ENCODE measurements around the gene DDX5. TPM values are rescaled to one million over a fixed set of nuclear protein-coding genes. Genes with fewer than 3 reads are reported as not detected.

Gene DDX5
- total RNA-seq, 1 experiment from 2014 or later, result 869 TPM

DNA sequence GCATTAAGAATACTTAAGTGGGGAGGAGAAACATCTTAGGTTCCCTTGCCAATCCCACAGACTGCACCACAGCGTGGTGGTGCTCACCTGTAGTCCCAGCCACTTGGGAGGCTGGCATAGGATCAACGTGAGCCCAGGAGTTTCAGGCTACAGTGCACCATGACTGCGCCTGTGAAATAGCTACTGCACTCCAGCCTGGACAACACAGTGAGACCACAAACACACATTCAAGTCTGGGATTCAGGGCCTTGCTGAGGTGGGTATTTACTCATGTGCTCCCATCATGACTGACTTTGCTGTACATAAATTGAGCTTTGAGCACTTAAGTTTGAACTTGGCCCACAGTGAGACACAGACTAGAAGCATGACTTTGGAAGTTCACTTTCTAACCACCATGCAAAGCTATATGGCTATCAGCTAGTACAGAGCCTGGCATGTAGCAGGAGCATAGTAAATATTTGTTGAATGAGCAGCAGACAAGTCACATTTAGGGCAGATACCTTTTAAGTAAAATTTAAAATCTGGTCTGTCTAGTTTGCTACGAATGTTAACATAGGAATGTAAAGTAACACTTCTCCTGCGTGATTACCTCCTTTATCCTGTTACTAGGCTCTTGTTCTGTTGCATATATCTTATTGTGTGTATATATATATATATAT lies 34.2 kb upstream of the DDX5 start:
- no peak overlapping the region for H4K91ac ChIP-seq (ENCODE audit: insufficient read length, low read depth, low read length)
- no peaks in the 10 kb centered on the region for H3K79me2 ChIP-seq (ENCODE audit: insufficient read depth, low read length)
- no peaks in the 10 kb centered on the region for H3K9me3 ChIP-seq (ENCODE audit: control insufficient read depth, low read depth, low read length)
- no peak overlapping the region for H3K56ac ChIP-seq (ENCODE audit: insufficient read length, low read depth, low read length)
- whole genome bisulfite sequencing (ENCODE audit: extremely low coverage, insufficient read length, low lambda C conversion rate), result no CpG with 5 or more reads among the region's 5 CpGs
- Mint-ChIP-seq H3K9me3 (no peaks in the 10 kb centered on the region), H3K27me3 (ENCODE audit: low read depth) (no peaks in the 10 kb centered on the region), H3K36me3 (ENCODE audit: insufficient read depth in 1 of 3, low read depth in 3 of 3) (peaks cover 6 to 57% (median 22%) of the 10 kb centered on the region in 3 experiments), H3K4me1 (peaks cover 0 to 3% of the 10 kb centered on the region in 2 experiments; a peak in 1 of 4 replicates), H3K27ac (no peak overlapping the region), H3K4me3 (no peak overlapping the region)
- TF ChIP-seq, protein P1, sequence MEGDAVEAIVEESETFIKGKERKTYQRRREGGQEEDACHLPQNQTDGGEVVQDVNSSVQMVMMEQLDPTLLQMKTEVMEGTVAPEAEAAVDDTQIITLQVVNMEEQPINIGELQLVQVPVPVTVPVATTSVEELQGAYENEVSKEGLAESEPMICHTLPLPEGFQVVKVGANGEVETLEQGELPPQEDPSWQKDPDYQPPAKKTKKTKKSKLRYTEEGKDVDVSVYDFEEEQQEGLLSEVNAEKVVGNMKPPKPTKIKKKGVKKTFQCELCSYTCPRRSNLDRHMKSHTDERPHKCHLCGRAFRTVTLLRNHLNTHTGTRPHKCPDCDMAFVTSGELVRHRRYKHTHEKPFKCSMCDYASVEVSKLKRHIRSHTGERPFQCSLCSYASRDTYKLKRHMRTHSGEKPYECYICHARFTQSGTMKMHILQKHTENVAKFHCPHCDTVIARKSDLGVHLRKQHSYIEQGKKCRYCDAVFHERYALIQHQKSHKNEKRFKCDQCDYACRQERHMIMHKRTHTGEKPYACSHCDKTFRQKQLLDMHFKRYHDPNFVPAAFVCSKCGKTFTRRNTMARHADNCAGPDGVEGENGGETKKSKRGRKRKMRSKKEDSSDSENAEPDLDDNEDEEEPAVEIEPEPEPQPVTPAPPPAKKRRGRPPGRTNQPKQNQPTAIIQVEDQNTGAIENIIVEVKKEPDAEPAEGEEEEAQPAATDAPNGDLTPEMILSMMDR (conservative IDR thresholded peaks at IDR 0.05), result no peak
- H3K4me2 ChIP-seq (ENCODE audit: insufficient read depth, insufficient read length, low read length), result no peak overlapping the region
- no peak overlapping the region for H3T11ph ChIP-seq (ENCODE audit: low read length)
- H4K20me1 ChIP-seq (ENCODE audit: control insufficient read depth, insufficient read depth, insufficient read length), result no peaks in the 10 kb centered on the region
- H3K23ac ChIP-seq (ENCODE audit: insufficient read length, low read depth, low read length), result no peak overlapping the region
- no peaks in the 10 kb centered on the region for H3K27me3 ChIP-seq (ENCODE audit: insufficient read depth, low read length)
- H4K8ac ChIP-seq (replicated peaks; ENCODE audit: insufficient read length, low read depth, low read length), result no peak overlapping the region
- no peak overlapping the region for H3K18ac ChIP-seq (ENCODE audit: insufficient read length, low read depth, low read length)
- H2BK12ac ChIP-seq (ENCODE audit: insufficient read length, low read depth, low read length), result no peak overlapping the region
- H2BK15ac ChIP-seq (ENCODE audit: low read depth, low read length), result no peak overlapping the region
- DNase-seq, result no peak
- H2AFZ ChIP-seq (ENCODE audit: low read length), result no peak overlapping the region
- no peak overlapping the region for H3K4ac ChIP-seq (ENCODE audit: low read depth, low read length)
- H2AK5ac ChIP-seq (ENCODE audit: insufficient read length, low read length), result no peak overlapping the region
- no peak overlapping the region for H3K9ac ChIP-seq (ENCODE audit: extremely low read depth, insufficient read length, low read length)
- H3K27ac ChIP-seq (ENCODE audit: insufficient read length, low read depth, low read length), result no peak overlapping the region
- no peaks in the 10 kb centered on the region for H3K4me1 ChIP-seq (ENCODE audit: insufficient read depth, low read length)
- no peak overlapping the region for H2BK20ac ChIP-seq (ENCODE audit: low read depth, low read length, poor library complexity, severe bottlenecking)
- H2BK5ac ChIP-seq (ENCODE audit: insufficient read length, low read length), result no peak overlapping the region
- no peaks in the 10 kb centered on the region for H3K79me1 ChIP-seq (ENCODE audit: insufficient read depth, low read depth, low read length, poor library complexity, severe bottlenecking)
- H2BK120ac ChIP-seq (ENCODE audit: low read depth, low read length, poor library complexity, severe bottlenecking), result no peak overlapping the region
- no peak overlapping the region for H4K5ac ChIP-seq (ENCODE audit: insufficient read length, low read depth, low read length)
- H3K14ac ChIP-seq (ENCODE audit: insufficient read depth, low read length), result no peak overlapping the region
- H3K23me2 ChIP-seq (ENCODE audit: insufficient read length, low read depth, low read length, poor library complexity, severe bottlenecking), result no peaks in the 10 kb centered on the region
